Measurements from ENCODE around the gene KRTAP20-1.

KRTAP20-1 gene

DNA sequence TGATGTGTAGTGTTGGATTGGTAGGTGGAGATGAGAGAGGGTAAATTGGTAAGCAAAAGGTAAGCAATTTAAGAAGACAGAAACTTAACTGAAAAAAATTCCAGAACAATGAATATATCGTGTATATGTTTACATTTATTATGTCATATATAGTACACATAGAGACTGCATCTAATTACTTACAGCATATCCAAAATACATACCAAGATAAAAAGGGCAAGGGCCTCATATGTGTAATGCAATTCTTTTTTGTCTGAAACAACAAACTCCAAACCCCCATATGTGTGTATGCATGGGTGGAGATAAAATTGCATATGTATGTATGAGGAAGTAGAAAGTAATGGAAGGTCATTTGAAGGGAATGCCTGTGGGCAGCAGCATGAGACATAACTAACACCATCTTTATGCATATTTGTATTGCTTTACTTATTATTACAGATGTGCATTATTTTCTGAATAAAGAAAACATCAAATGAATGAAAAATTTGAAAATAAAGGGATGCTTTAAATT lies 30.7 kb downstream of the KRTAP20-1 start:
- no peak for DNase-seq (ENCODE audit: low read depth)

- DNase-seq (ENCODE audit: low read depth): no peak
Observed at GRCh38 chr21:30652891-30653290, 36.7 kb downstream of the KRTAP20-1 start.
